B cell (primary cell): Measurements from ENCODE around the gene MAP3K14. TPM values are rescaled to one million over a fixed set of nuclear protein-coding genes. Genes with fewer than 3 reads are reported as not detected.

Experiments used
- ATAC-seq: fragments of 200-7000 bp; cut with Tn5 transposase; one replicate; pipeline ENCODE4 v1.10.0; 2021; ENCODE audit warnings: low read depth, mild to moderate bottlenecking, moderate number of reproducible peaks, moderate library complexity
- CTCF ChIA-PET: fragments of 350-600 bp; sonication (Branson Sonifier 250); formaldehyde crosslinking; loops from one replicate; lab custom pipeline; 2021; ENCODE audit warnings: antibody characterized with exemption, inconsistent platforms; lab: Charles Lee
- POLR2A ChIA-PET: fragments of 350-600 bp; sonication (Branson Sonifier 250); formaldehyde crosslinking; loops from one replicate; lab custom pipeline; 2021; ENCODE audit warnings: antibody characterized with exemption; lab: Charles Lee
- DNase-seq: peaks from one replicate; pipeline ENCODE4 v3.0.0; 2013
- H2AFZ ChIP-seq: 2 replicates; pipeline ENCODE4 v1.6.1; 2012; ENCODE audit warnings: mild to moderate bottlenecking, low read depth, low read length; ENCODE audit not compliant: insufficient read depth, poor library complexity, severe bottlenecking
- H3K27ac ChIP-seq, 2 donors: 1 replicate in 1 of 2; 2 replicates in 1 of 2; pipeline ENCODE4 v1.5.1; 2012 to 2013; ENCODE audit warnings: low read length in 2 of 2, mild to moderate bottlenecking in 2 of 2, moderate library complexity in 1 of 2
- H3K27me3 ChIP-seq, 4 experiments: fragments of 200-600 bp in 1 of 4; sonication (generic) in 1 of 4; replicated peaks in 1 of 4; 1 replicate in 2 of 4; 2 replicates in 2 of 4; pipeline versions ENCODE4 v1.6.1 to v1.7.0; 2013 to 2016; ENCODE audit warnings: low read length in 3 of 4, mild to moderate bottlenecking in 2 of 4, mixed read lengths in 1 of 4, moderate library complexity in 1 of 4; ENCODE audit not compliant: insufficient read depth in 4 of 4, control insufficient read depth in 3 of 4; ENCODE audit errors: control extremely low read depth in 1 of 4
- H3K36me3 ChIP-seq, 2 experiments: replicated peaks in 1 of 2; 1 replicate in 1 of 2; 2 replicates in 1 of 2; pipeline versions ENCODE4 v1.6.1 to v1.7.1; 2013; ENCODE audit warnings: low read length in 1 of 2; ENCODE audit not compliant: insufficient read depth in 2 of 2, control insufficient read depth in 1 of 2; ENCODE audit errors: control extremely low read depth in 1 of 2, extremely low read depth in 1 of 2
- H3K4me1 ChIP-seq, 2 donors: fragments of 200-600 bp in 1 of 2; sonication (generic) in 1 of 2; 1 replicate in 1 of 2; 2 replicates in 1 of 2; pipeline versions ENCODE4 v1.5.1 to v1.6.1; 2013 to 2017; ENCODE audit warnings: low read length in 2 of 2; ENCODE audit not compliant: control insufficient read depth in 2 of 2, insufficient read depth in 2 of 2
- H3K4me2 ChIP-seq: replicated peaks from 2 replicates; pipeline ENCODE3; 2012; ENCODE audit warnings: mild to moderate bottlenecking, low read depth, low read length; ENCODE audit not compliant: poor library complexity, severe bottlenecking
- H3K4me3 ChIP-seq, 5 experiments: fragments of 200-600 bp in 1 of 5; sonication (generic) in 1 of 5; 1 replicate in 3 of 5; 2 replicates in 2 of 5; pipeline versions ENCODE4 v1.5.1 to v1.7.0; 2011 to 2016; ENCODE audit warnings: low read length in 4 of 5, mild to moderate bottlenecking in 4 of 5, low read depth in 2 of 5, control low read depth in 1 of 5, moderate library complexity in 1 of 5; ENCODE audit not compliant: insufficient read depth in 1 of 5; ENCODE audit errors: control extremely low read depth in 1 of 5, extremely low read depth in 1 of 5
- H3K79me2 ChIP-seq: fragments of 200-600 bp; sonication (generic); one replicate; pipeline ENCODE4 v1.6.0; 2016; ENCODE audit warnings: low read length; ENCODE audit not compliant: control insufficient read depth, insufficient read depth
- H3K9ac ChIP-seq: fragments of 200-600 bp; sonication (generic); 2 replicates; pipeline ENCODE4 v1.6.1; 2017; ENCODE audit warnings: mild to moderate bottlenecking, low read length, moderate library complexity
- H3K9me3 ChIP-seq, 3 donors: one replicate each; pipeline versions ENCODE4 v1.6.1 to v1.7.1; 2013; ENCODE audit warnings: low read length in 2 of 3; ENCODE audit not compliant: control insufficient read depth in 2 of 3, insufficient read depth in 1 of 3; ENCODE audit errors: control extremely low read depth in 1 of 3
- H4K20me1 ChIP-seq: 2 replicates; pipeline ENCODE4 v1.6.0; 2012; ENCODE audit warnings: mild to moderate bottlenecking, low read length; ENCODE audit not compliant: insufficient read depth, control insufficient read depth, poor library complexity, severe bottlenecking
- H3K27ac Mint-ChIP-seq: one replicate; pipeline ENCODE4 v1.8.0; 2021; ENCODE audit warnings: mixed read lengths
- H3K27me3 Mint-ChIP-seq: one replicate; pipeline ENCODE4 v1.8.0; 2021; ENCODE audit warnings: mixed read lengths
- H3K4me1 Mint-ChIP-seq: one replicate; pipeline ENCODE4 v1.8.0; 2021; ENCODE audit warnings: mixed read lengths
- H3K4me3 Mint-ChIP-seq: one replicate; pipeline ENCODE4 v1.8.0; 2021; ENCODE audit warnings: mixed read lengths
- H3K9me3 Mint-ChIP-seq: one replicate; pipeline ENCODE4 v1.8.0; 2022; ENCODE audit warnings: mixed read lengths; ENCODE audit not compliant: insufficient read depth
- CTCF ChIP-seq: fragments of 200-600 bp; IDR thresholded peaks from one replicate; pipeline ENCODE4 v1.8.0; 2022; ENCODE audit warnings: antibody characterized with exemption, mild to moderate bottlenecking
- EZH2 ChIP-seq: IDR thresholded peaks from 2 replicates; pipeline ENCODE4 v1.6.1; 2012; ENCODE audit warnings: borderline replicate concordance, low read depth, mild to moderate bottlenecking, moderate library complexity, low read length; ENCODE audit not compliant: insufficient read depth, poor library complexity, severe bottlenecking
- WGBS: methylation state at CpG from one replicate; pipeline ENCODE4 v1.1.5; 2013; ENCODE audit warnings: missing lambda C conversion rate; ENCODE audit not compliant: insufficient coverage; 5-methylcytosine and 5-hydroxymethylcytosine counted together
- intact Hi-C: fragments of 100-400 bp; cut with micrococcal nuclease; formaldehyde crosslinking; loops from one replicate; pipeline ENCODE4 v1.10.0; 2022
- polyA plus RNA-seq: library from polyadenylated mRNA; depleted of rRNA; stranded (reverse); fragments of >200 nt; gene quantifications from 2 replicates; pipeline ENCODE4 v1.2.3, GENCODE V29; 2012
- total RNA-seq, 2 donors: library from RNA; stranded (reverse); fragments of 120-200 nt in 1 of 2; gene quantifications; 1 replicate in 1 of 2; 2 replicates in 1 of 2; pipeline versions ENCODE4 v1.2.3 to v1.2.4, GENCODE V29; 2013 to 2022

Gene MAP3K14
- total and polyA plus RNA-seq, 2 donors (not counting 1 experiment from before 2014, with no cell fraction given): 66.1 to 84.1 TPM

DNA sequence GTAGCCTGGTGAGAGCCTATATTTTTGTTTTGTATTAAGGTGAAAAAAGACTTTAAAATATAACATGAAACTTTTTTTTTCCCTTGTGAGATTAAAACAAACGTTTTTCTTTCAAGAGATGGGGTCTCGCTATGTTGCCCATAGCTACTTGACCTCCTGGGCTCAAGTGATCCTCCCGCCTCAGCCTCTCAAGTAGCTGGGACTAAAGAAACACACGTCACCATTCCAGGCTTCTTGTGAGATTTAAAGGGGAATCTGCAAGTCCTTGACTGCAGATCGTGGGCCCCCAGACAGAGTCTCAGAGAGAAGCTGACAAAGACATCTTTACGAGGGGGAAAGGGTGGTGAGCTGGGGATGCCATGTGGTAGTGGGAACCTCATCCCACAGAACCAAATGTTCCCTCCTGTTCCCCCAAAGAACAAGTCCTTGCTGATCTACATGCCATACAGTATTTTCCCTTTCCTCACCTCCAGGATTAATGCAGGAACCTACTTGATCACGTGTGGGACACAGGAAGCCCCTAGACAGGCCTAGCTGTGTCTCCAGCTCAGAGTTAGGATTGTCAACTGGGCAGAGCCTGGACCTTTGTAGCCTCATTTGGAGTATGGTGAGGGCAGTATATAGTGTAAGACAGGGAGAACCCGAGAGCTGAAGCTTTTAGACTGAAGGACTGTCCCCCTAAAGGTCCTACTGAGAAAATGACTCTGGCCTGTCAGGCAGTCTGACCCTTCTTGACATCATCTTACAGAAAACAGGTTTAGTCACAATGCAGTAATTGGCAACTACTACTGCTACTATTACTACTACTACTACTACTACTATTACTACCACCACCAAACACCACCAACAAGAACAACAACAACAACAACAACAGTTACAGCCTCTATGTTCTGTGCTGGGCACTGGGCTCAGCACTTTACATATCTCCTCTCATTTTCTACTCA, 4.1 kb downstream of the MAP3K14 start:
- no peaks in the 10 kb centered on the region for H4K20me1 ChIP-seq
- no peaks in the 10 kb centered on the region for H3K27me3 ChIP-seq
- TF ChIP-seq CTCF (no peak), EZH2 (no peak)
- peak overlapping the region; percentile 92 for H3K27ac Mint-ChIP-seq
- POLR2A ChIA-PET: interaction anchor here (0.9 to 2.5 kb wide), 8 partner anchors 11 to 93 kb away, joined by 3 to 21 read pairs (median 6); no protein-coding TSS in a partner anchor
- H3K4me1 Mint-ChIP-seq: peaks cover 84% of the 10 kb centered on the region
- CTCF ChIA-PET: interaction anchor here (0.5 to 12.8 kb wide), 14 partner anchors 12 to 157 kb away, joined by 3 to 207 read pairs (median 6); partner anchors contain the start of gene FMNL1
- ATAC-seq (no peak), DNase-seq (peak; percentile 44)
- H3K9me3 ChIP-seq: no peaks in the 10 kb centered on the region
- H3K4me1 ChIP-seq: peaks cover 76 to 81% of the 10 kb centered on the region in 2 donors
- H3K4me3 Mint-ChIP-seq: peak overlapping the region; percentile 68
- no peaks in the 10 kb centered on the region for H3K27me3 Mint-ChIP-seq
- peaks cover 0 to 23% of the 10 kb centered on the region in 2 experiments for H3K36me3 ChIP-seq
- peak overlapping the region; percentile 46 for H2AFZ ChIP-seq
- peak overlapping the region; percentile 73 for H3K4me2 ChIP-seq
- H3K79me2 ChIP-seq: peaks cover 85% of the 10 kb centered on the region
- no peaks in the 10 kb centered on the region for H3K9me3 Mint-ChIP-seq
- H3K27ac ChIP-seq: peak overlapping the region; percentile 87 to 93
- 30% methylated on average over 5 of the region's 8 CpGs for WGBS
- peak overlapping the region; percentile 5 to 90 (median 13) for H3K4me3 ChIP-seq
- peak overlapping the region; percentile 60 for H3K9ac ChIP-seq
- intact Hi-C loops: loop anchor here (1.0 kb wide), 1 partner anchor 10 kb away; no protein-coding TSS in a partner anchor
